MM.1S (cell line): ENCODE results near the gene ASPDH.

Experiments used
- EZH2 ChIP-seq: fragments of 300-600 bp; sonication (generic); optimal IDR thresholded peaks from 2 replicates; pipeline ENCODE3; 2017; ENCODE audit warnings: low read depth, mild to moderate bottlenecking, antibody characterized with exemption, low read length, mixed read lengths
- TF ChIP-seq, protein P1 (sequence below): fragments of 300-600 bp; sonication (generic); IDR thresholded peaks from 2 replicates; pipeline ENCODE4 v1.5.1; 2016; ENCODE audit warnings: antibody characterized with exemption, low read length, mixed read lengths

GRCh38 chr19:50478901-50479715 is 34.6 kb downstream of the ASPDH start:
- TF ChIP-seq, protein P1, sequence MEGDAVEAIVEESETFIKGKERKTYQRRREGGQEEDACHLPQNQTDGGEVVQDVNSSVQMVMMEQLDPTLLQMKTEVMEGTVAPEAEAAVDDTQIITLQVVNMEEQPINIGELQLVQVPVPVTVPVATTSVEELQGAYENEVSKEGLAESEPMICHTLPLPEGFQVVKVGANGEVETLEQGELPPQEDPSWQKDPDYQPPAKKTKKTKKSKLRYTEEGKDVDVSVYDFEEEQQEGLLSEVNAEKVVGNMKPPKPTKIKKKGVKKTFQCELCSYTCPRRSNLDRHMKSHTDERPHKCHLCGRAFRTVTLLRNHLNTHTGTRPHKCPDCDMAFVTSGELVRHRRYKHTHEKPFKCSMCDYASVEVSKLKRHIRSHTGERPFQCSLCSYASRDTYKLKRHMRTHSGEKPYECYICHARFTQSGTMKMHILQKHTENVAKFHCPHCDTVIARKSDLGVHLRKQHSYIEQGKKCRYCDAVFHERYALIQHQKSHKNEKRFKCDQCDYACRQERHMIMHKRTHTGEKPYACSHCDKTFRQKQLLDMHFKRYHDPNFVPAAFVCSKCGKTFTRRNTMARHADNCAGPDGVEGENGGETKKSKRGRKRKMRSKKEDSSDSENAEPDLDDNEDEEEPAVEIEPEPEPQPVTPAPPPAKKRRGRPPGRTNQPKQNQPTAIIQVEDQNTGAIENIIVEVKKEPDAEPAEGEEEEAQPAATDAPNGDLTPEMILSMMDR = peak; percentile 47
- no peak for TF ChIP-seq EZH2
